ENCODE measurements around the gene KLB.

KLB gene

GRCh38 chr4:39466747-39467146, 60.0 kb downstream of the KLB start:
- TF ChIP-seq SIN3A (IDR thresholded peaks at IDR 0.05; ENCODE audit: borderline replicate concordance, insufficient read depth, low read length) (no peak), REST (IDR thresholded peaks at IDR 0.05; ENCODE audit: insufficient read depth in 1 of 2, low read depth in 2 of 2, low read length in 2 of 2) (no peak), TAF1 (IDR thresholded peaks at IDR 0.05; ENCODE audit: borderline replicate concordance, insufficient read depth, low read length) (no peak), POLR2AphosphoS5 (IDR thresholded peaks at IDR 0.05; ENCODE audit: low read depth, low read length) (no peak), FOXP2 (optimal IDR thresholded peaks at IDR 0.05; ENCODE audit: borderline replicate concordance, extremely low read depth, extremely low read length, insufficient read depth) (no peak)

GRCh38 chr4:39467464-39467863, 60.7 kb downstream of the KLB start:
- TF ChIP-seq POLR2AphosphoS5 (IDR thresholded peaks at IDR 0.05; ENCODE audit: low read depth, low read length), result no peak
- no peak for TF ChIP-seq SIN3A (IDR thresholded peaks at IDR 0.05; ENCODE audit: borderline replicate concordance, insufficient read depth, low read length)
- TF ChIP-seq REST (IDR thresholded peaks at IDR 0.05; ENCODE audit: insufficient read depth in 1 of 2, low read depth in 2 of 2, low read length in 2 of 2), result no peak

- no peak for TF ChIP-seq SIN3A (IDR thresholded peaks at IDR 0.05; ENCODE audit: borderline replicate concordance, insufficient read depth, low read length)
- no peak for TF ChIP-seq POLR2AphosphoS5 (IDR thresholded peaks at IDR 0.05; ENCODE audit: low read depth, low read length)
- no peak for TF ChIP-seq TAF1 (IDR thresholded peaks at IDR 0.05; ENCODE audit: borderline replicate concordance, insufficient read depth, low read length)
- TF ChIP-seq FOXP2 (optimal IDR thresholded peaks at IDR 0.05; ENCODE audit: borderline replicate concordance, extremely low read depth, extremely low read length, insufficient read depth), result no peak
- no peak for TF ChIP-seq REST (IDR thresholded peaks at IDR 0.05; ENCODE audit: insufficient read depth in 1 of 2, low read depth in 2 of 2, low read length in 2 of 2)
Measured at GRCh38 chr4:39469429-39470077, 62.8 kb downstream of the KLB start.

GRCh38 chr4:39470402-39470801, 63.7 kb downstream of the KLB start:
- TF ChIP-seq TAF1 (IDR thresholded peaks at IDR 0.05; ENCODE audit: borderline replicate concordance, insufficient read depth, low read length), result no peak
- no peak for TF ChIP-seq REST (IDR thresholded peaks at IDR 0.05; ENCODE audit: insufficient read depth in 1 of 2, low read depth in 2 of 2, low read length in 2 of 2)
- TF ChIP-seq POLR2AphosphoS5 (IDR thresholded peaks at IDR 0.05; ENCODE audit: low read depth, low read length), result no peak
- TF ChIP-seq FOXP2 (optimal IDR thresholded peaks at IDR 0.05; ENCODE audit: borderline replicate concordance, extremely low read depth, extremely low read length, insufficient read depth), result no peak
- TF ChIP-seq SIN3A (IDR thresholded peaks at IDR 0.05; ENCODE audit: borderline replicate concordance, insufficient read depth, low read length), result no peak

- TF ChIP-seq FOXP2 (optimal IDR thresholded peaks at IDR 0.05; ENCODE audit: borderline replicate concordance, extremely low read depth, extremely low read length, insufficient read depth), result no peak
- no peak for TF ChIP-seq TAF1 (IDR thresholded peaks at IDR 0.05; ENCODE audit: borderline replicate concordance, insufficient read depth, low read length)
- no peak for TF ChIP-seq REST (IDR thresholded peaks at IDR 0.05; ENCODE audit: insufficient read depth in 1 of 2, low read depth in 2 of 2, low read length in 2 of 2)
- no peak for TF ChIP-seq SIN3A (IDR thresholded peaks at IDR 0.05; ENCODE audit: borderline replicate concordance, insufficient read depth, low read length)
- no peak for TF ChIP-seq POLR2AphosphoS5 (IDR thresholded peaks at IDR 0.05; ENCODE audit: low read depth, low read length)
Measured at GRCh38 chr4:39472396-39472795, 65.7 kb downstream of the KLB start.

All from PFSK-1 (cell line).